ENCODE data around the gene AQP5.

Gene AQP5

GRCh38 chr12:49932533-49933130 lies 29.0 kb upstream of the AQP5 start:
- no peak for DNase-seq (ENCODE audit: low read depth)

DNA sequence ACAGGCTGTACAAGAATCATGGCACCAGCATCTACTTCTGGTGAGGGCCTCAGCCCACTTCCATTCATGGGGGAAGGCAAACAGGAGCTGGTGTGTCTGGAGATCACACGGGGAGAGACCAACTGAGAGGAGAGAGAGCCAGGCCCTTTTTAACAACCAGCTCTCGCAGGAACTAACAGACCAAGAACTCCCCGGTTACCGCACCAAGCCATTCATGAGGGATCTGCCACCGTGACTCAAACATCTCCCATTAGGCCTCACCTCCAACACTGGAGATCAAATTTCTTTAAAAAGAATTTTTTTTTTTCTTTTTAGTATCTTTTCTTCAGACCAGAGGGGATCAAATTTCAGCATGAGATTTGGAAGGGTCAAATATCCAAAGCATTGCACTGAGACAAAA lies 27.9 kb upstream of the AQP5 start:
- DNase-seq (ENCODE audit: low read depth), result no peak

- DNase-seq (ENCODE audit: low read depth), result no peak
Observed at GRCh38 chr12:49934505-49934904, 27.2 kb upstream of the AQP5 start.

GRCh38 chr12:49936925-49937324 lies 24.7 kb upstream of the AQP5 start:
- DNase-seq (ENCODE audit: low read depth), result no peak

- DNase-seq (ENCODE audit: low read depth), result no peak
Observed at GRCh38 chr12:49937639-49938300, 23.9 kb upstream of the AQP5 start.

DNA sequence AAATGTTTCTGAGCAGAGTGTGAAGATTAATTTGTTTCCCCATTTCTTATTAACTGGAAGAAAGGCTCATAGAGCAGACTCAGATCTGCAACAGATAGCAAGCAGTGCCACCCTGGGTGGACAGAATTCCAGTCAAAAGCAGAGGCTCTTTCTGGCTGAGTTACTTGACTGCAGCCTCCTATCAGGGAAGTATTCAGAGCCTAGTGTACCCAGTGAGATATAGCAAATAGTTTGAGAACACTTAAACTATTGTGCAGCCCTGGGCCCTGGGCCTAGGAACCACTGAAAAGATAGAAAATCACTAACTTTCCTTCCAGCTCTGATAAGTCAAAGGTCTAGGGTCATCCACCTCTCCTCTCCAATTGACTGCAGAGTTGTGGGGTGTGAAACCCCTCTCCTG lies 22.4 kb upstream of the AQP5 start:
- no peak for DNase-seq (ENCODE audit: low read depth)

DNA sequence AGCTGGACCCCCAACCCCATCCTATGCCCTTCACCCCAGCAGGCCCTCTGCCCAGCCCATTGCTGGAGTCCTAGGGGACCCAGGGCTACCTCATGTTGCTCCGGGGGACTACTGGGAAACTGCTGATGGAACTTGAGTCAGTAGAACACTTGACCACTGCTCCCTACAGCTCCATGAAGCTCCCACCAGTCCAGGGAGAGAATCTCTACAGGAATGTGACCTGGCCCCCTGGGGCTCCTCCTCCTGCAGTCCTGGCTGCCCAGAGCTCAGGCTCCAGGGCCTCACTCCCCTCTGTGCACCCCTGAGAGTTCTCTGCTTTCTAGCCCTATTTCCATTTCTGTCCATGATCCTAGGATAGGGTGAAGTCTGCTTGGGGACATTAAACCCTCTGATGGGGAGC lies 22.0 kb upstream of the AQP5 start:
- no peak for DNase-seq (ENCODE audit: low read depth)

GRCh38 chr12:49941556-49942511 lies 19.8 kb upstream of the AQP5 start:
- DNase-seq (ENCODE audit: low read depth), result no peak

- DNase-seq (ENCODE audit: low read depth), result no peak
Observed at GRCh38 chr12:49942512-49942893, 19.2 kb upstream of the AQP5 start.

DNA sequence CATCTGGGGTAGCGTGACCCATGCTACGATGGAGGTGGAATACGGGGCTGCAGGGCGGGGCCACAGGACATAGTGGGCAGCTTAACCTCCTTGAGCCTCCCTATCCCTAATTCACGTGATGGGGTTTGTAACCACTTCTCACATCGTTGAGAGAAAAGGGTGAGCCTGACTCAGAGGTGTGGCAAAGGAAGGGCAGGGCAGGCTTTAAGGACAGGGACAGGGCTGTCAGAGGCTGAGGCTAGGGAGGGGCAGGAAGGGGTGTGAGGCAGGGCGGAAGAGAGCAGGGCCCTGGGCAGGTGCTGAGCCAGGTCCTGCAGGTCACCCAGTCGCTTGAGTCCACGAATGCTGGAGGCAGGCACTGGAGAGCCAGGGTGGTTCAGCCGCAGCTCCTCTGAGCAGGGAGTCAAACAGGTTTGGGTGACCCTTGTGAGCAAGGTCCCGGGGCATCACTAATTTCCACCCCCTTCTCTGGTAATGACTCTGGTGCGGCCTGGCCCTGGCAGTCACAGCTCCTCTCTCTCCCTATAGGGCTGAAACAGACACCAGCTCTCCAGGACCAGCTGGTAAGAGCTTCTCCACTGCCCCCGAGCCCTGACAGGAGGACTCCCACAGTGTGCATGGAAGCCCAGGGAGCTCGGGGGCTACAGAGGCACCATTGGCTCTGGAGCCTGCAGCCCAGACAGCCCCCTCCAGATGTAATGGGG lies 18.6 kb upstream of the AQP5 start:
- DNase-seq (ENCODE audit: low read depth), result no peak

DNA sequence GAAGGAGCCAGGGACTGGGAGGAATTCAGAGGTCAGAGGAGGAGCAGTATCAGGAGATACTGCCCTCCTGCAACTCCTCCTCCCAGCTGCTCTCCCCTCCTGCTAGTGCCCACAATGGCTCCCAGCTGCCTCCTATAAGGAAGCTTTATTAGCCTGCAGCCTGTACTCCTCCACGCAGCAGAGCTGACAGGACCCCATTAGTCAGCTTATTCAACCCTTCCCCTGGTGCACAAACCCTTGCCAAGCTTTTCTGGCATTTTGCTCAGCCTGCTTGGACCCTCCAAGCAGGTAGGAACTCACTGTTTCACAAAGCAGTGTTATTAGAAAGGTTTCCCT lies 18.1 kb upstream of the AQP5 start:
- no peak for DNase-seq (ENCODE audit: low read depth)

DNA sequence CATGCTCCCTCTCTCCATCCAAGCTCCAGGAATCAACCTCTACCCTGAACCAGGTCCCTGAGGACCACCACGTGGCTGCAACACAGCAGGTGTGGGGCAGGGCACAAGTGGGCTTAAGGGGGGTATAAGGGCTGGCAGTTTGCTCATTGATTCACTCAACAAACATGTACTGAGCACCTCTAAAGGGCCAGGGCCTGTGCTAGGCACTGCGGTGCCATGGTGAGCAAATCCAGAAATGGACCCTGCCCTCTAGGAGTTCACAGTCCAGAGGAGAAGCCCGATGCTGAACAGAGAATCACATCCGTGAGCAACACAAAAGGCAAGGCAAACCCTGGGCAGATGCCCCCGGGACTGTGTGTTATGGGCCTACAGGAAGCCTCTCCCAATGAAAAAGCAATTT lies 17.6 kb upstream of the AQP5 start:
- DNase-seq (ENCODE audit: low read depth), result no peak

- DNase-seq (ENCODE audit: low read depth), result no peak
Observed at GRCh38 chr12:49944718-49945117, 17.0 kb upstream of the AQP5 start.

- peak; percentile 79 for DNase-seq (ENCODE audit: low read depth)
Observed at GRCh38 chr12:49945394-49946080, 16.1 kb upstream of the AQP5 start.

DNA sequence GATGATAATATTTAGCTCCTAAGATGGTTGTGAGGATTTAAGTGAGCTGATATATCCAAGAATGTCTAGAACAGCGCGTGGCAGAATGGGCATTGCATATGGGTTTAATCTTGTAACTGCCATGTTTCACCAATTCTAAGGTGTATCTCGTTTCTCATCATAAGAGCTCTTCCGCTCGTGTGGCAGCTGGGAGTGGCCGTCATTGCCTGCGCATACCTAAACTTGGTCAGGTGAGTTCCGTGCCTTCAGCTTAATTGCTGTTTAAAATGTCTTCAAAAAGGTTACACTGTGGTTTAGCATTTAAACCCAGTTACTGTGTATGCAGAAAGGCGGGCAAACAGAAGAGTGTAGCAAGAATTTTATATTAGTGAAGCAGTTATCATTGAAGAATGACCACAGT lies 15.6 kb upstream of the AQP5 start:
- DNase-seq (ENCODE audit: low read depth), result no peak

DNA sequence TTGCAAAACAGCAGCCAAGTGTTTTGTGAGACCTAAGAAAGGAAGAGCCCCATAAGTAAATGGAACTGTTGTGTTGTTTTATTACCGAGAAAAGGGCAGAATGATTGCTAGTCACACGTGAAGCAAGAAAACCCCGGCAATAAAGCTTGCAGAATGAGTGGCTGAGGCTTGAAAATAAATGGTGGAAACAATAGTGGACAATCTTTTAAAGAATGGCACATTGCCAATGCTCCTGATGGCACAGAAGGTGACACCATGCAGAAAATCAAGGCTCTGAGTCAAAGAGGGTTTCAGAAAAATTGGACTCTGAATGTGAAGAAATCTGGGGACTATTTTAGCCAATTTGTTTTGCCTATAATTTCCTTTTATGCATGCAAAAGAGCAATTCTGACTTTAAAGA lies 15.2 kb upstream of the AQP5 start:
- no peak for DNase-seq (ENCODE audit: low read depth)

DNA sequence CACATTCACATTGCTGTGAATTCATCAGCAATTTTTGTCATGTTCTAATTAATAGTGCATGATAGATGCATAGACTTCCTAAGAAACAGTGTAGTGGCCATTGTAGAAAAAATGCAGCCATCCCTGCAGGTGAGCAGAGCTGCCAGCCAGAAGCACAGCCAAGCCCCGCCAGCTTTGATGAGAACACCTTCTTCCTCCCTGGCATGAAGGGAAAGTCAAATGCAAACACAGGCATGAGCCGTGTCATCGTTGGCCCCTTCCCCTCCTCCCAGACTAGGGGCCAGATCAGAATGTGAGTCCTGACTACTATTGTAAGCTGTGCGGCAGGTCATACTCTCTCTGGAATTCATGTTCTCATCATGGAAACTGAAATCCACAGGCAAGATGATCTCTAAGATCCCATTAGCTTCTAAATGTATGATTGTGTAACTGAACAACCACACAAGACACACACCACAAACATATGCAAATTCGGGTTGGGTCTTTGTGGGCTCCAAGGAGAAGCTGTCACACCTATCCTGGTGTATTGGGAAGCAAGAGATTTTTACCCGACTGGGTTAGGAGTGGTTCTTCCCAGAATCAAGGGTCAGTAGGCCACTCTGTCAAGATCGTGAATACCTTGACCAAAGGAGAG lies 14.0 kb upstream of the AQP5 start:
- DNase-seq (ENCODE audit: low read depth), result no peak

DNA sequence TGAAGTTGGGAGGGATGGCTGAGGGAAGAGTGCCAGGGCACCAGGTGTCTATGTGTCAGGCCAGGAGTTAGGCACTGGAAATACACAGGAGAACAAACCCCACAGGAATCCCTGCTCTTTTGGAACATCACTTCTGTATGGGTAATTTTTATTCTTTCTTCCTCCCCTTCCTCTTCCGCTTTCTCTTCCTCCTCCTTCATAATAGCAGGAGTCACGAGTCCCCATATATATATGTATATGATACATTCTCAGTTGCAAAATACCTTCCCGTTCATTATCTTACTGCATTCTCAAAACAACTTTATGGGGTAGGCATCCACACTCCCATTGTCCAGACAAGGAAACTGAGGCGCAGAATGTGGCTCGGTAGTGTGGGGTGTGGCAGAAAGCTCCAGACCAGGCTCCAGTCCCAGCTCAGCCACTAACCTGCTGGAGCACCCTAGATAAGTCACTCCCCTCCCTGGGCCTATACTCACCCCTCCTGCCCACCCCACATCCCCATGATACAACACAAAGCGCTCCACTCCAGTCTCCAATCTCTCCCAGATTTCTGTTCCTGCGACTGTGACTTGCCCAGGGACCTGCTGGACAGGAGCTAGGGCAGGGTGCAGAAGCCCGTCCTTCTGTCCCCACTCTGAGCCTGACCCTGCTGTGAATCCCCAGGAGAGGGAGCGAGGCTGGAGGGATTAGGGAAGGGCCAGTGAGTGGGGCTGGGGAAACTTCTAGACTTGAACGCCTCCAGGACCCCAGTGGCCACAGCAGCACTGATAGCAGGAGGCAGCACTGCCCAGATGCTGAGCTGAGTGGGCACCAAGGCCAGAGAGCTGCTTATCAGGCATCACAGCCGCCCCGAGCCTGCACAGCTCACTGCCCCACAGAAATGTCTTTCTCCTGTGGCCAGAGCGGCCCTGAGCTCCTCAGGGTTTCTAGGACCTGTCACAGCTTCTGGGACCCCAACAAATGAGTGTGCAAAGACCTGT lies 12.5 kb upstream of the AQP5 start:
- no peak for DNase-seq (ENCODE audit: low read depth)

DNA sequence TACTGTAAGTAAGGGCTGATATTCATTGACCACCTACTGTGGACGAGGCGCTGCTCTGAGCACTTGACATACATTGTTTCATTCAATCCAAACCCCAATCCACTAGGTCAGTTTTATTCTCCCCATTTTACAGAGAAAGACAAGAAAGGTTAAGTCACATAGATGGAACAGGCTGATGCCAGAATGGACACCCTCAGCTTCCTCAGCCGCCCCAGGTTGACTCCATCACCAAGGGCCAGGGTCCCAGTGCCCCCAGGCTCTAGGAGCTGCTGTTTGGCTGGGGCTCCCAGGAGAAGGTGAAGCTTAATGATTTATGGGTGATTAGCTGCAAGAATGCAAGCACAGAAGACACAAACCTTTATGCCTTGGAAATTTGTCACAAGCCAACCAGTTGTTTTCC lies 11.8 kb upstream of the AQP5 start:
- no peak for DNase-seq (ENCODE audit: low read depth)

Data from stimulated activated CD4-positive, alpha-beta T cell treated with anti-CD3 and anti-CD28 coated beads, Interleukin-2, amount 100 ng/mL, for 4 hours (primary cell).